HG03354 (cell line): ENCODE data around the gene KRTAP2-2.
"Not testable (repeated sequence)": the region's sequence is repeated elsewhere in the genome, so short reads cannot be mapped to it uniquely, and the experiment has no call there.

Experiments
- ATAC-seq: cut with Tn5 transposase; IDR thresholded peaks from one replicate; pipeline ENCODE4 v1.9.1; 2021; ENCODE audit warnings: mild to moderate bottlenecking; ENCODE audit not compliant: unreplicated experiment, poor library complexity, severe bottlenecking

KRTAP2-2 gene, protein sequence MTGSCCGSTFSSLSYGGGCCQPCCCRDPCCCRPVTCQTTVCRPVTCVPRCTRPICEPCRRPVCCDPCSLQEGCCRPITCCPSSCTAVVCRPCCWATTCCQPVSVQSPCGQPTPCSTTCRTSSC

DNA sequence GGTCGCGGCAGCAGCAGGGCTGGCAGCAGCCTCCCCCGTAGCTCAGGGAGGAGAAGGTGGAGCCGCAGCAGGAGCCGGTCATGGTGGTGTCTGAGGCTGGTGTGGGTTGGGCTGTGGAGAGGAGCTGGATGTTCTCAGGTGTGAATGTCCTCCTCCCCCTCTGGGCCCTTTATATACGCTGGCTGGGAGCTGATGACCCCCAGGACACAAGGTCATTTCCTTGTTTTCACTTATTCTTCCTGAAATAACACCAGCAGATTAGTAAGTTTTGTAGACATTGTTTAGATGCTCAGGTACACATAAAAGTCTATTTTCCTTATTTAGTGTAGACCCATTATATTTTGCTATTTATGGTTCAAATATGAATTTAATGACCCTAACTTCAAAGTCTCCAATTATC, at the start of gene KRTAP2-2:
Gene KRTAP2-2, minus strand, starts transcription at position 101 of the 400 bp plus-strand sequence. Its CDS starts 19 bp downstream, at position 82.
- not testable (repeated sequence) for ATAC-seq

DNA sequence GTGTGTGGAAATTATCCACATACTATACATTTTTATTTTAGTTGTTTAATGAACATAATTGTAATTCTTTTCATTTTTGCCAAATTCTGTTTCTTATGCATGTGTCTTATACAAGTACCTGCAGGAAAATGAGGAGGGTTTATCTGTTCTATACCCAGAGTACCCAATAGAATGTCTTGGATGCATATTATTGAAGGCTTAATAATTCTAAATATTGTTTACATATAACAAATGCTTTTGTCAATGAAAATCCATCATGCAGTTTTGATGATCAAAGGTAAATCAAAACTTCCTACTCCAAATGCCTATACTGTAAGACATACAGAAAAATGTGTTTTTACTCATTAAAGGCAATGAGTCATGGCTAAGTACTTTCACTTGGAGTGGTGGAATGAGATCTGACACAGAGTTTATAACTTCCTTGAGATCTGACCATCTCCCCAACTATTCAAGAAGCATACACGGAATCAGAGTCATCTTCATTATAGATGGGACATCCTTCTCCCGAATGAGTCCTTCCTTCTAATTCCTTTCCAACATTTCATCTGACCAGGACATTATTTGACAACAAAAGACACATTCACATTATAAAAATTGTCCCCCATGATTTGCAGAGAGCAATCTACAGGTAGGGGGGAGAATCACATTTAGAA, 49.5 kb upstream of the KRTAP2-2 start:
- ATAC-seq: not testable (repeated sequence)

DNA sequence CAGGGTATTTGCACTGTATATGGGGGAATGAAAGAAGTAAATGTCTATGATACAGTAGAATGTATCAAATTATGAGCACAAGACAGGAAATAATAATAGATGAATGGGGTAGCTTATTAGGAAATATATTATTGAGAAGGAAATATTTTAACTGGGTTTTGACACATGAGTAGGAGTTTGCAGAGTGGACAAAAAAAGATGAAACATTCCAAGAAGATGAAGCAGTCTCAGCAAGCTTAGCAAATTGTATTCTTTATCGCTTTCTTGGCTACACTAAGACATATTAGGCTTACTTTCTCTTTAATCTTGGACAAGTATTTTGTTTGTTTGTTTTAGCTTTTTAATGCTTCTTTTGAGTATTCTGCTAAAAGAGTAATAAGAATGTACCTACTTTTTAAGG, 48.9 kb upstream of the KRTAP2-2 start:
- ATAC-seq: no peak

DNA sequence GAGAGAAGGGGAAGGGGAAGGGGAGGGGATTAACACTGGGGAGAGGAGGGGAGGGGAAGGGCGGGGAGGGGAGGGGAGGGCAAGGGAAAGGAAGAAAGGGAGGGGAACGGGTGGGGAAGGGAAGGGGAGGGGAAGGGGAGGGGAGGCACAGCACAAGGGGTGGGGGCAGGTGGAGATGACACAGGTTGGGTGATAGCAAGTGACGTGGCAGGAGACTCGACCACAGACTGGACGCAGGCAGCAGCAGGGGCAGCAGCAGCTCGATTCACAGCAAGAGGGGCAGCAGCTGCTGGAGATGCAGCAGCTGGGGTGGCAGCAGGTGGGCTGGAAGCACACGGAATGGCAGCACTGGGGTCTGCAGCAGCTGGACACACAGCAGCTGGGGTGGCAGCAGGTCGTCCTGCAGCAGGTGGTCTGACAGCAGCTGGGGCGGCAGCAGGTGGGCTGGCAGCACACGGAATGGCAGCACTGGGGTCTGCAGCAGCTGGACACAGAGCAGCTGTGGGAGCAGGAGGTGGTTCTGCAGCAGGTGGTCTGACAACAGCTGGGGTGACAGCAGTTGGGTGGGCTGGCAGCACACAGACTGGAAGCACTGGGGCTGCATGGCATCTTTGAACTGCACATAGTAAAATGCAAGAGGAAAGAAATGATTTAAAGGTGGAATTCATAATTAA, 46.7 kb upstream of the KRTAP2-2 start, which contains the start of gene KRTAP4-16:
Gene KRTAP4-16, minus strand, starts transcription at position 624 of the 674 bp plus-strand sequence. Its CDS starts 0 bp downstream, at position 624.
- ATAC-seq: no peak

DNA sequence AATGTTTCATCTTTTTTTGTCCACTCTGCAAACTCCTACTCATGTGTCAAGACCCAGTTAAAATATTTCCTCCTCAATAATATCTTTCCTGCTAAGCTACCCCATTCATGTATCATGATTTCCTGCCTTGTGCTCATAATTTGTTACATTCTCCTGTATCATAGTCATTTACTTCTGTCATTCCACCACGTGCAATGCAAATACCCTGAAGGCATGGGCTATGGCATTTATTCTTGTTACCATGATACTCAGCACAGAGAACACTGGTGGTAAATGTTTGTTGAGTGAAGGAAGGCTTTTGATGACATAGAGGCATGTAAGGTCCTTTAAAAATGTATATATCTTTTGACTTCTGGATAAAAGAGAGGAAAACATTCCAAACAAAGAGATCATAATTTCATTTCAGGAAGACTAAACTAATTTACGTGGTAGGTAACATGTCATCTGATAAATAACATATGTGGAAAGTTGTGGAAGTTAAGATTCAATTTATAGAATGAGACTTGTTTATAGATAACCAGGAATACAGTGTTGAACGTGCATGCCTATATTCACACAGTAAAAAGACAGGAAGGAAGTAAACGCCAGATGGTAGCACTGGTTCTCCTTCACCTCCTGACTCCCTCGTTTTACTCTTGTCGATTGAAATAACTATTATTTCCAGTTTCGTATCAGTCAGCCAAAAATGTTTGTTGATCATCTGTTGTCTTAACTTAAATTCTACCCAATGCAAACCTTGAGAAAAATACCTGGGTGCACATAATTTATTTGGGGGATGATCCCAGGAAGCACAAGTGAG, 44.9 kb upstream of the KRTAP2-2 start:
- not testable (repeated sequence) for ATAC-seq

DNA sequence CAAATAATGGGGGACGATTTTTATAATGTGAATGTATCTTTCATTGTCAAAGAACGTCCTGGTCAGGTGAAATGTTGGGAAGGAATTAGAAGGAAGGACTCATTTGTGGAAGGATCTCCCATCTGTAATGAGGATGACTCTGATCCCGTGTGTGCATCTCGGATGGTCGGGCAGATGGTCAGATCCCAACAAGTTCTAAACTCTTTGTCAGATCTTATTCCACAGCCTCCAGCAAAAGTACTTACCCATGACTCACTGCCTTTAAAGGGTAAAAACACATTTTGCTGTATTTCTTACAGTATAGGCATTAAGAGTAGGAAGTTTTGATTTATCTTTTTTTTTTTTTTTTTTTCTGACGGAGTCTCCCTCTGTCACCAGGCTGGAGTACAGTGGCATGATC, 43.5 kb upstream of the KRTAP2-2 start:
- ATAC-seq: no peak

DNA sequence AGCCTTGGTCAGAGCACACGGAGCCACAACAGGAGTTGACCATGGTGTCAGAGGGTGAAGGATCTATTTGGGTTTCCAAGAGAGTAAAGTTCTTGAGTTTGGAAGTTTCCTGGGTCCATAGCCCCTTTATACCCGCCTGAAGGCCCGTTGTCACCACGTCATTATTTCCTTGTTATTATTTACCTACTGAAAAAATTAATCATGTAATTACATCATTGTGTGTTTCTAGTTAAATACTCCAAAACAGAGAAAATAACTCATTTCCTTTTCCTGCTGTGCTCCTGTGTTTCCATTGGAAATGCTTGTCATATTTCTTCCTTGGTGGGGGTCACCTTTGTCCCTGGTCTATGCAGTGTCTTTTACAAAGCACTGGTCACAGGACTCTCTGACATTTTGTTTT, 43.0 kb upstream of the KRTAP2-2 start, which contains the start of gene KRTAP4-8:
Gene KRTAP4-8, minus strand, starts transcription at position 101 of the 400 bp plus-strand sequence. Its CDS starts 58 bp downstream, at position 43.
- no peak for ATAC-seq

DNA sequence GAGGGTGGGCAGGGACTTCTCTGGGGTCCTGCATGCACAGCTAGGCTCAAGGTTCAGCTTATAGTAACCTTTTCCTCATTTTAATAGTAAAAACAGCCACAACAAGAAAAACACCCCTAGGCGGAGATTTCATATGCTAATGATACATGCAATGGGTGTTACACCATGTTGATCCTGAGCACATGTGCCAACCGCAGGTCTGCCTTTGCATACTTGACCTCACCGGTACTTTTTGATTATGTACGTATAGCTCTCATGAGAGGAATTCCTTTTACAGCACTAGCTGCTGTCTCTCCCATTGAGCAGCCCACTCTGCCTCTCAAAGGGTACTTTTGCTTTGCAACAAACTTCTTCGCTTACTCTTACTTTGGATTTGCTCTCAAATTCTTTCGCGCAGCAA, 41.0 kb upstream of the KRTAP2-2 start:
- no peak for ATAC-seq

DNA sequence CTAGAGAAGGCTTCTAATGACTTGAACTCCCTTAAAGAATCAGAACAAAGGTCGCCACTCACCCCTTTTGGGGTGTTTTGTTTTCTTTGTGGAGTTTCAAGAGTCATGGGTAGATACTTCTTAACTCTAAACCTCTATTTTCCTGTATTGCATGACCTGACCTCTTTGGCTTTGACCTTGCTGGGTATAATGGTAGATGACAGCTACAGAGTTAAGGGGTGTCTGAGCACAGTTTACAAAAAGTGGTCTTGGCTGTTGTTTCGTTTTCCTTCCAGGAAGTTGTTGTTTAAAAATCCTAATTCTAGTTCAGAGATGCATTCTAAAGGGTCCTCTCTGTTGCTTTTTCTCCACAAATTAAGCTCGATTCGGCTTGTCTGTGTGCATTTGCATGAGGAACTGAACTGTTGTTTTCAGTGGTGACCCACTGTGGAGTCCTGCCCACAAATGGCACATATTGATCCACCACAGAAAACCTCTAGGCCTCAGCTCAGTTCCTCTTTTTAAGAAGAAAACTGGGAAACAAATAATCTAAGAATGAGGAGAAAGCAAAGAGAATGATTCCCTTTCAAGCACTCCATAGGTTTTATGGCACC, 33.8 kb upstream of the KRTAP2-2 start:
- not testable (repeated sequence) for ATAC-seq

DNA sequence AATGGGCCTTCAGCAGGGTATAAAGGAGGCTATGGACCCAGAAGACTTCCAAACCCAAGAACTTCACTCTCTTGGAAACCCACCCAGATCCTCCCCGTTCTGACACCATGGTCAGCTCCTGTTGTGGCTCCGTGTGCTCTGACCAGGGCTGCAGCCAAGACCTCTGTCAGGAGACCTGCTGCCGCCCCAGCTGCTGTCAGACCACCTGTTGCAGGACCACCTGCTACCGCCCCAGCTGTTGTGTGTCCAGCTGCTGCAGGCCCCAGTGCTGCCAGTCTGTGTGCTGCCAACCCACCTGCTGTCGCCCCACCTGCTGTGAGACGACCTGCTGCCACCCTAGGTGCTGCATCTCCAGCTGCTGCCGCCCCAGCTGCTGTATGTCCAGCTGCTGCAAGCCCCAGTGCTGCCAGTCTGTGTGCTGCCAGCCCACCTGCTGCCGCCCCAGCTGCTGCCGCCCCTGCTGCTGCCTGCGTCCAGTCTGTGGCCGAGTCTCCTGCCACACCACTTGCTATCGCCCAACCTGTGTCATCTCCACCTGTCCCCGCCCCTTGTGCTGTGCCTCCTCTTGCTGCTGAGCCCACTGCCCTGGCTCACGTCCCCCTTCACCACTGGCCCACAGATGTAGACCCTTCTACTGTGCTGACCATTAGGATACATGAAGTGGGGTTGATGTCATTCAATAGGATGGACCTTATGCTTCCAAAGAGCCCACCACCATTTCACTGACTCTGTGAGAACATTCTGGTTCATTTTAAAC, 29.2 kb upstream of the KRTAP2-2 start, which contains the start of gene KRTAP4-7:
Gene KRTAP4-7, plus strand, starts transcription at position 51 of the 757 bp plus-strand sequence. Its CDS starts 57 bp downstream, at position 108.
- ATAC-seq: not testable (repeated sequence)

DNA sequence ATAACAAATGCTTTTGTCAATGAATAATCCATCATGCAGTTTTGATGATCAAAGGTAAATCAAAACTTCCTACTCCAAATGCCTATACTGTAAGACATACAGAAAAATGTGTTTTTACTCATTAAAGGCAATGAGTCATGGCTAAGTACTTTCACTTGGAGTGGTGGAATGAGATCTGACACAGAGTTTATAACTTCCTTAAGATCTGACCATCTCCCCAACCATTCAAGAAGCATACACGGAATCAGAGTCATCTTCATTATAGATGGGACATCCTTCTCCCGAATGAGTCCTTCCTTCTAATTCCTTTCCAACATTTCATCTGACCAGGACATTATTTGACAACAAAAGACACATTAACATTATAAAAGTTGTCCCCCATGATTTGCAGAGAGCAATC, 28.4 kb upstream of the KRTAP2-2 start:
- ATAC-seq: not testable (repeated sequence)

DNA sequence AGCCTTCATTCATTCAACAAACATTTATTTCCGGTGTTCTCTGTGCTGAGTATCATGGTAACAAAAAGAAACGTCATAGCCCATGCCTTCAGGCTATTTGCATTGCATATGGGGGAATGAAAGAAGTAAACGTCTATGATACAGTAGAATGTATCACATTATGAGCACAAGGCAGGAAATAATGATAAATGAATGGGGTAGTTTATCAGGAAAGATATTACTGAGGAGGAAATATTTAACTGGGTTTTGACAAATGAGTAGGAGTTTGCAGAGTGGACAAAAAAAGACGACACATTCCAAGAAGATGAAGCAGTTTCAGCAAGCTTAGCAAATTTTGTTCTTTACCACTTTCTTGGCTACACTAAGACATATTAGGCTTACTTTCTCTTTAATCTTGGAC, 27.6 kb upstream of the KRTAP2-2 start:
- ATAC-seq: no peak

DNA sequence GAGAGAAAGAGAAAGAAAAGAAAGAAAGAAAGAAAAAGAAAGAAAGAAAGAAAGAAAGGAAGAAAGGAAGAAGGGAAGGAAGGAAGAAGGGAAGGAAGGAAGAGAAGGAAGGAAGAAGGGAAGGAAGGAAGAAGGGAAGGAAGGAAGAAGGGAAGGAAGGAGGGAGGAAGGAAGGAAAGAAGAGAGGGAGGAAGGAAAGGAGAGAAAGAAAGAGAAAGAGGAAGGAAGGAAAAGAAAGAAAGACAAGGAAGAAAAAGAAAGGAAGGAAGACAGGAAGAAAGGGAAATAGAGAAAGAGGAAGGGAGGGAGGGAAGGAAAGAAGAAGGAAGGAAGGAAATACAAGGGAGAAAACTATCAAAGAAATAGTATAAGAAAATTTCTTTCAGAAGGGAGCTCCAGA, 21.8 kb upstream of the KRTAP2-2 start:
- no peak for ATAC-seq

DNA sequence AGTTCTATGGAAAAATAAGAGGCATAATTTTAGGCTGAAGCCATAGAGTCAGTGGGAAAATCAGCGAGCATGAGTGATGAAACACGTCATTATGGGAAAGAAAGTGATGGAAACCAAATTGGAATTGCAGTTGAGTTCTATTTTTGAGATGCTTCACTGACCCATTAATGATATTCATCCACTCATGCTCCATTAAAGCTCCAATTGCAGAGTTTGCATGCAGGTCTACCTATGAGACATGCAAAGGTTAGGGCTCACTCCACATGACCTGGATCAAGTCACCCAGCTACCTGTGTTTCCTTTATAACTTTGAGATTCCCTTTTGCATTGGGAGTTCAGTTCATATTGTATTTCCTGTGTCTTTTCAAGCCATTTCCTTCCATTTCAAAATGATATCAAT, 18.6 kb upstream of the KRTAP2-2 start:
- ATAC-seq: no peak

DNA sequence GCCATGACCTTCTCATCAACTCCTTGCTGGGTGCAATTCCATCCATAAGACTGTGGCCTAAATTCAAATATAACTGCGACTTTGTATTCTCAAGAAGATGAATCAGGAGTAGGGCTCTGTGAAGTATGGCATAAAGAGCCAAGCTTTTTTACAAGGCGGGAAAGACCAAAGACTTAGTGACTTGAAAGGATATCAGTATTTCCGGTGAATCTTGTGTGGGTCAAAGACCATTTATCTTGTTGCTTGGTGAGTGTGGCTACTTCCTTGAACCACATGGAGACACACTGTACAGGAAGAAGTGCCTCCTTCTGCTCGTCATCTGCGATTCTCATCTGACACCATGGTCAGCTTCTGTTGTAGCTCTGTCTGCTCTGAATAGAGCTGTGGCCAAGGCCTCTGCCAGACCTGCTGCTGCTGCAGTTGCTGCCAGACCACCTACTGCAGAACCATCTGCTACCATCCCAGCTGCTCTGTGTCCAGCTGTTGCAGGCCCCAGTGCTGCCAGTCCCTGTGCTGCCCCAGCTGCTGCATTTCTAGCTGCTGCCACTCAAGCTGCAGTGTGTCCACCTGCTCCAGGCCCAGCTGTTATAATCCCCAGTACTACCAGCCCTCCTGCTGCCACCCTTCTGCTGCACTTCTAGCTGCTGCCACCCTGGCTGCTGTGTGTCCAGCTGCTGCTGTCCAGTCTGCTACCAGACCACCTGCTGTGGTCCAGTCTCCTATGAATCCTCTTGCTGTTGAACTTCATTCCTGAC, 16.8 kb upstream of the KRTAP2-2 start:
- no peak for ATAC-seq

DNA sequence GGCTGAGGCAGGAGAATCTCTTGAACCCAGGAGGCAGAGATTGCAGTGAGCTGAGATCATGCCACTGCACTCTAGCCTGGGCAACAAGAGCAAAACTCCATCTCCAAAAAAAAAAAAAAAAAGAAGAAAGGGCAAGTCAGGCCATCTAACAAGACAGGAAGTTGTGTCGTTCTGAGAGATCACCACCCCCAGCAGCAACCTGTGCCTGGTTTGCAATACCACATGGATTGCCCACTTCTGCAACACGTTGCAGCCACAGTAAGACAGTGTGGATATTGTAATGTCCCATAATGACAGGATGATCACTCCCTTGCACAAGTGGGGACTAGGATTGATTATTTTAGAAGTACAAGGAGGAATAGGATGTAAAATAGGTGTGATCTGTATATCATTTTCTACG, 14.0 kb upstream of the KRTAP2-2 start:
- ATAC-seq: no peak

DNA sequence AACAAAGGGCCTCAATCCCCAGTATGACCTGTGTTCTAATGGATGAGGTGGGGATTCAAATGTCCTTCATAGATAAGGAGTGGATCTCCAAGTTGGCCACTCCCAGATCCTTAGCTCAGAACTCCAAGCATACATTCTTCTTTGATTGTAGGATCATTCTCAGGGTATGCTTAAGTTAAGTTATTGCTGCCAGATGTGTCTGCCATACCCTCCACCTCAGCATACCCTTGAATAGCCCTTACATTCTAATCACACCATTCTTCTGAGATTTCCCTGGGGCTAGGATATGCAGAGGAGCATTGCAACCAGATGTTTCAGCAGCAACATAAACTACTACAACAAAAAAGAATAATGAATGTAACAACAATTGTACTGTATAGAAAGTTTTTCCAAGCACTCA, 12.3 kb upstream of the KRTAP2-2 start:
- no peak for ATAC-seq
